Bronchial epithelial cell (primary cell): ENCODE results near the gene ASB4. TPM values are rescaled to one million over a fixed set of nuclear protein-coding genes. Genes with fewer than 3 reads are reported as not detected.
A peak's percentile ranks its signal among the peaks of the same experiment; 100 is the strongest.
"Not testable (repeated sequence)": the region's sequence is repeated elsewhere in the genome, so short reads cannot be mapped to it uniquely, and the experiment has no call there.

ENCODE experiments used
- DNase-seq: peaks from one replicate; pipeline ENCODE4 v3.0.0-alpha.2; 2010; ENCODE audit warnings: low read depth
- FAIRE-seq: peaks from 2 replicates; lab custom pipeline; 2011; peaks lifted over from hg19 to GRCh38; lab: Jason Lieb, UNC
- H3K27me3 ChIP-seq: 2 replicates; pipeline ENCODE4 v1.5.1; 2011; ENCODE audit warnings: low read length; ENCODE audit not compliant: control insufficient read depth, insufficient read depth
- H3K36me3 ChIP-seq: 2 replicates; pipeline ENCODE4 v1.5.1; 2011; ENCODE audit warnings: low read length; ENCODE audit not compliant: control insufficient read depth, insufficient read depth
- H3K4me3 ChIP-seq: 2 replicates; pipeline ENCODE4 v1.5.1; 2011; ENCODE audit warnings: mild to moderate bottlenecking, low read depth, low read length, control low read depth
- total RNA-seq: library from RNA; depleted of rRNA; stranded (reverse); fragments of >200 nt; gene quantifications from 2 replicates; pipeline ENCODE4 v1.2.1, GENCODE V29; 2014
- TF ChIP-seq, protein P1 (sequence below): IDR thresholded peaks from 2 replicates; pipeline ENCODE4 v1.5.1; 2011; ENCODE audit warnings: mild to moderate bottlenecking, moderate library complexity, low read length, control low read depth, inconsistent platforms; ENCODE audit not compliant: insufficient read depth, severe bottlenecking

ASB4 gene
- total RNA-seq, 1 donor from 2014 or later: under 0.01 TPM

DNA sequence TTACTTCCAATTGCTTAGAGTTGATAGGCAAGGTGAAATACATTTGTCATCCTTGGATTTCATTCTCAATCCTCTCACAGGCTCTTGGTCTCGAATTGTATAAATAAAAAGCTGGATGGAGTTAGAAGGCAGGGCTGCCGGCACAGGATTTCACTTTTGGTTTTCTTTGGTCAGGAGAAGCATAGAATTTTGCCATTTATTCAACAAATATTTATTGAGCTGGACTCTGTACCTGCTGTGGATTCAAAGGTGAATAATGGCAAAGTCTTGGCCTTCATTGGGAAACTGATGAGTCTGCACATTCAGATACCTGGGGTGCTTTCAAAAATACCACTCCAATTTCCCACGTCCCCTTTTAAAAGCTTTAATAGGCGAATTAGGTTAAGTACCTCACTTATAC lies 60.9 kb downstream of the ASB4 start:
- FAIRE-seq (no peak), DNase-seq (no peak)
- no peaks in the 10 kb centered on the region for H3K27me3 ChIP-seq
- TF ChIP-seq, protein P1, sequence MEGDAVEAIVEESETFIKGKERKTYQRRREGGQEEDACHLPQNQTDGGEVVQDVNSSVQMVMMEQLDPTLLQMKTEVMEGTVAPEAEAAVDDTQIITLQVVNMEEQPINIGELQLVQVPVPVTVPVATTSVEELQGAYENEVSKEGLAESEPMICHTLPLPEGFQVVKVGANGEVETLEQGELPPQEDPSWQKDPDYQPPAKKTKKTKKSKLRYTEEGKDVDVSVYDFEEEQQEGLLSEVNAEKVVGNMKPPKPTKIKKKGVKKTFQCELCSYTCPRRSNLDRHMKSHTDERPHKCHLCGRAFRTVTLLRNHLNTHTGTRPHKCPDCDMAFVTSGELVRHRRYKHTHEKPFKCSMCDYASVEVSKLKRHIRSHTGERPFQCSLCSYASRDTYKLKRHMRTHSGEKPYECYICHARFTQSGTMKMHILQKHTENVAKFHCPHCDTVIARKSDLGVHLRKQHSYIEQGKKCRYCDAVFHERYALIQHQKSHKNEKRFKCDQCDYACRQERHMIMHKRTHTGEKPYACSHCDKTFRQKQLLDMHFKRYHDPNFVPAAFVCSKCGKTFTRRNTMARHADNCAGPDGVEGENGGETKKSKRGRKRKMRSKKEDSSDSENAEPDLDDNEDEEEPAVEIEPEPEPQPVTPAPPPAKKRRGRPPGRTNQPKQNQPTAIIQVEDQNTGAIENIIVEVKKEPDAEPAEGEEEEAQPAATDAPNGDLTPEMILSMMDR: no peak
- no peak overlapping the region for H3K4me3 ChIP-seq
- H3K36me3 ChIP-seq: no peaks in the 10 kb centered on the region

DNA sequence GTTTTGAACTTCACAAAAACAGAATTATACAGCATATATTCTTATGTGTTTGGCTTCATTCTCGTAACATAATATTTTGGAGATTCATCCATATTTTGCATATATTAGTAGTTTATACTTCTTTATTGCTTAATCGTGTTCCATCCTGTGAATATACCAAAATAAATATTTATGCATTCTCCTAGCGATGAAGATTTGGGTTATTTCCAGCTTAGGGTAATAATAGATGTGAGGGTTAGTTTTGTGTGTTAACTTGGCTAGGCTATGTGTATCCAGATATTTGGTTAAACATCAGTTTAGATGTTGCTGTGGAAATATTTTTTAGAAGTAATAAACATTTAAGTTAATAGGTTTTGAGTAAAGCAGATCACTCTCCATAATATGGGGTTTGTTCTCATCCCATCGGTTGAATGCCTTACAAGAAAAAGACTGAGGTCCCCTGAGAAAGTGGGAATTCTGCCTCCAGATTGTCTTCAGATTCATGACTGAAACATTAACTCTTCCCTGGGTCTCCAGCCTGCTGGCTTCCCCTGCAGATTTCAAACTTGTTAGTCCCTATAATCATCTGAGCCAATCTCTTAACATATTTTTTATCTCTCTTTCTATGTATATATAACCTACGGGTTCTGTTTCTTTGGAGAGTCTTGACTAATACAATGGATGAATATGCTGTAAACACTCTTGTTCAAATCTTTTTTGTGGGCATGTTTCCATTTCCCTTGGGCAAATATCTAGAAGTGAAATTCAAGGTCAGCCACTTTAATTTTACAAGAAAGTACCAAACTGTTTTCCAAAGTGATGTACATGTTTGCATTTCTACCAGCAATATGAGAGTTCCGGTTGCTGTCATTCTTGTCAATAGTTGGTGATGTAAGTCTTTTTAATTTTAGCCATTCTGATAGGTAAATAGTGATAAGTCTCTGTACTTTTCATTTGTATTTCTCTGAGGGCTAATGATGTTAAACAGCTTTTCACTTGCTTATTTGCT lies 61.9 kb downstream of the ASB4 start:
- FAIRE-seq (no peak), DNase-seq (no peak)
- Histone ChIP-seq H3K36me3 (no peaks in the 10 kb centered on the region), H3K4me3 (no peak overlapping the region), H3K27me3 (no peaks in the 10 kb centered on the region)
- TF ChIP-seq, protein P1: no peak

DNA sequence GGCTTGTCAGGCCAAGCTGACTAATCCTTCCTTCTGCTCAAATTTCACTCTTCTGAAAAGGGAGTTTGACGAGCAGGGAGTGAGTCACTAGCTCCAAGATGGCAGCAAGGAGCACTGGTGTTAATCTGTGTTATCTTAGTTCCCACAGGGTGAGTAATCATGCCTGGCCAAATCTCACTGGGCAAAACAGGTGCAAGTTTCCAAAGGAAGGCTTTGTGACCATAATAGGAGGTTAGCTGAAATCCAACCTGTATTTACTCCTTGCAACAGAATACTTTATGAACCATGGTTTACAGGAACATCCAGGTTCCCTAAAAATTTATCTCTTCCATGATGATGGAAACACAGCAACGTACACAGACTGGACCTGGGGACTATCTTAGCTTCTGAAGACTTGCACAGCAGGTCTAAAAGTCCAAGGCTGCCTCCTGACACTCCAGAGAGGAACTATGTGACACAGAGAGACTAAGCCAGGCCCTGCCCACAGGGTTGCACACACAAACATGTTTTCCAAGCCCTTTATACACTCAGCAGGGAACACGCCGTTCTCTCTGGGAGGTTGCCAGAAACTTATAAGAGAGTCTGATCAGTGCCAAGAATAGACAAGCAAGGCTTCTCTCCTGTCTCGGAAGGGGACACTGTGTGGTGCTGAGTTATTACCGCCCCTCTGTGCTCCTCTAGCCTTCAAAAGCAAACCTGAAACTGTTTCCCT lies 64.2 kb downstream of the ASB4 start:
- H3K4me3 ChIP-seq: no peak overlapping the region
- DNase-seq (peak; percentile 98), FAIRE-seq (peak; percentile 94)
- no peaks in the 10 kb centered on the region for H3K36me3 ChIP-seq
- TF ChIP-seq, protein P1: no peak
- H3K27me3 ChIP-seq: no peaks in the 10 kb centered on the region

DNA sequence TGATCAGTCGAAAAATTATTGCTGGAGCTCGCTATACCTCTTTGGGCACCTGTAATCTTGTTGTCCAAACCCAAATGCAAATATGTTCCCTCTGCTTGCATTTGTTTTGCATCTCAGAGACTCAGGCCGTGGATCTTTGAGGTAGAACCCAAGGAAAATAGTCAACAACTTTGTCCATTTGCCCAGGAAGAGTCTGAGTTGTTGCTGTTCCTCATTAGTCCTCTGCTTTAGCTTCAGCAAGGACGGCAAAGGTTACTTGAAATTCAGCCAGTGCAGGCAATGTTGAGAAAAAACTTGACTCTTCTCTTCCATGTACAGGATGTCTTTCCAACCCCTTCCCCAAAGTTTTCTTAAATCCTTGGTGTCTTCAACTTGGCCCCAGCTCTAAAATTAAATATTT lies 64.8 kb downstream of the ASB4 start:
- DNase-seq (no peak), FAIRE-seq (no peak)
- Histone ChIP-seq H3K4me3 (no peak overlapping the region), H3K27me3 (no peaks in the 10 kb centered on the region), H3K36me3 (no peaks in the 10 kb centered on the region)
- TF ChIP-seq, protein P1: no peak

DNA sequence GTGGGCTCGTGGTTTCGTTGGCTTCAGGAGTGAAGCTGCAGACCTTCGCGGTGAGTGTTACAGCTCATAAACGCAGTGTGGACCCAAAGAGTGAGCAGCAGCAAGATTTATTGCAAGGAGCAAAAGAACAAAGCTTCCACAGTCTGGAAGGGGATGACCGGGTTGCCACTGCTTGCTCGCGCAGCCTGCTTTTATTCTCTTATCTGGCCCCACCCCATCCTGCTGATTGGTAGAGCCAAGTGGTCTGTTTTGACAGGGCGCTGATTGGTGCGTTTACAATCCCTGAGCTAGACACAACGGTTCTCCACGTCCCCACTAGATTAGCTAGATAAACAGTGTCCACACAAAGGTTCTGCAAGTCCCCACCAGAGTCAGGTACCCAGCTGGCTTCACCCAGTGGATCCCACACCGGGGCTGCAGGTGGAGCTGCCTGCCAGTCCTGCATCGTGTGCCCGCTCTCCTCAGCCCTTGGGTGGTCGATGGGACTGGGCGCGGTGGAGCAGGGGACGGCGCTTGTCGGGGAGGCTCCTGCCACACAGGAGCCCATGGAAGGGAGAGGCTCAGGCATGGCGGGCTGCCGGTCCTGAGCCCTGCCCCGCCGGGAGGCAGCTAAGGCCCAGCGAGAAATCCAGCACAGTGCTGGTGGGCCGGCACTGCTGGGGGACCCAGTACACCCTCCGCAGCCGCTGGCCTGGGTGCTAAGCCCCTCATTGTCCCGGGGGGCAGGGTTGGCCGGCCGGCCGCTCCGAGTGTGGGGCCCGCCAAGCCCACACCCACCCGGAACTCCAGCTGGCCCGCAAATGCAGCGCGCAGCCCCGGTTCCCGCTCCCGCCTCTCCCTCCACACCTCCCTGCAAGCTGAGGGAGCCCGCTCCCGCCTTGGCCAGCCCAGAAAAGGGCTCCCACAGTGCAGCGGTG lies 66.5 kb downstream of the ASB4 start:
- FAIRE-seq, H3K27me3 ChIP-seq, H3K36me3 ChIP-seq, DNase-seq, H3K4me3 ChIP-seq: not testable (repeated sequence)
